Raji (cell line): ENCODE measurements around the gene CTNND2.

Experiments
- POLR2A ChIP-seq: IDR thresholded peaks from 2 replicates; pipeline ENCODE4 v1.6.1; 2011; ENCODE audit warnings: low read depth, low read length, control low read depth; ENCODE audit not compliant: insufficient read depth

Gene CTNND2

DNA sequence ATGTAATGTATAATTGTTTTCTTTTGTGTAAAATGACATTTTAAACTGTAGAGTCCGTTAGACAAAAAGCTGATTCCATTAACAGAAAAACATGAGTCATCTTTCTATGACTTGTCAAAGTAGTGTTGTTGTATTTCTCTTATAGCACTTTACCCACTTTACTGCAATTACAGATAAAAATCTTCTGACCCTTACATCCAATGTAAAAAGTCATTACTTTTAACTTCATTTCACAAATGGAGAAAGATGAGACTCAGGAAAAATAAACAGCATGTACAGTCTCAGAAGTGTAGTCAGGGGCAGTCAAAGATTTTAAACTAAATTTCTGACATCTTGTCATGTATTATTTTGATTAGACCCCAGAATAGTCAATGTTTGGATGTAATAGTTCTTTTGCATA is 146.6 kb downstream of the CTNND2 start:
- TF ChIP-seq POLR2A, result no peak

DNA sequence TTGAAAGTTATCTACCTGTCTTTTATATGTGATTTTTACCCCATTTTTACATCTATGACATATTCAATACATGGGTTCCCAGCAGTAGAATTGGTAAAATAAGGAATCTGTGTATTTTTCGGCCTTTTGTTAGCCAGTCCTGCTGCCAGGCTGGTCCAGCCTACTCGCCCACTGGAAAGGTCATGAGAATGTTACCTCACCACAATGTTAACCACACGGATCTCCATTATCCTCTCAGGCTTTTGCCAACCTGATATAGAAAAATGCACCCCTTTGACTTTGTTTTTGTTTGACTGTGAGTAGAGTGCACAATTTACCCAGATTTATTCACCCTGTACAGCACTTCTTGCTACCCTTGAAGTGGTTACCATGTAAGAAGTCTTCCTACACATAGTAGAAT is 167.2 kb downstream of the CTNND2 start:
- no peak for TF ChIP-seq POLR2A

DNA sequence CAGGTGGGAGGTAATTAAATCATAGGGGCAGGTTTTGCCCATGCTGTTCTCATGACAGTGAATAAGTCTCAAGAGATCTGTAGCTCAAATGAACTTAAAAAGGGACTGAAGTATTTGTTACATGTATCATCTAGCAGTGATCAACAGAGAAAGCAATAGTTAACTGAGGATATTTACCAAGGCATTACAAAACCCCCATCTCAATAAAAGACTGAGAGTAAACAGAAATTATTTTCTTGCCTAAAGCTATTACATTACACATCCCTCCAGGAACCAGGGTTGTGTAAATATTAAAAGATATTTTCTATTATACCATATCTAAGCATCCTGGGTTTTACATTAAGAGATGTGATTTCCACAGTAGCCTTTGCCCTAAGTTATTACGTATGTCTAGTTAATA is 169.9 kb downstream of the CTNND2 start:
- TF ChIP-seq POLR2A, result no peak

- no peak for TF ChIP-seq POLR2A
Measured at GRCh38 chr5:11733840-11734192, 170.4 kb downstream of the CTNND2 start.

DNA sequence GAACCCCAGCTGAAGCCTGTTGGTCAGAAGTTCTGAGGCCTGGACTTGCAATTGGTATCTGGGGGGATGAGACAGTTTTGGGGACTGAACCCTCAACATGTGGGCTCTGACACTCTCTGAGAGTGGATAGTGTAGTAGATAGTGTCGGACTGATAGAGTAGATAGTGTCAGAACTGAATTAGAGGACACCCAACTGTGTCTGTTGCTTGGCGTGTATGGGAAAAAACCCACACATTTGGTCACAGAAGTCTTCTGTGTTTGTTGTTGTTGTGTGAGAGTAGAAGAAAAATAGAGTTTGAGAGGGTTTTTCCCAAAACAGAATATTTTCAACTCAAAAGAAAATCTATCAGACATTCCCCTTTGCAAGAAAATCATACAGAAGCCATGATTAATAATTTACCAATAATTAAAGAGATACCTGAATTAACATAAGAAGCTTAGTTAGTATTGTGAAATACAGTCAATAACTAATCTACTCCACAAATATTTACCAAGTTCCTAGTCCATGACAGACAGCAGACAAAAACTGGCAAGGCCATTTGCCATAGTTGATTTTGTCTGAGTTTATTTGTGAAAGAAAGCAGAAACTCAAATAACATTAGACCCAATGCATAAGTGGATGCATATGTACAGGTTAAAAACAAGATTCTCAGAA is 170.9 kb downstream of the CTNND2 start:
- no peak for TF ChIP-seq POLR2A

DNA sequence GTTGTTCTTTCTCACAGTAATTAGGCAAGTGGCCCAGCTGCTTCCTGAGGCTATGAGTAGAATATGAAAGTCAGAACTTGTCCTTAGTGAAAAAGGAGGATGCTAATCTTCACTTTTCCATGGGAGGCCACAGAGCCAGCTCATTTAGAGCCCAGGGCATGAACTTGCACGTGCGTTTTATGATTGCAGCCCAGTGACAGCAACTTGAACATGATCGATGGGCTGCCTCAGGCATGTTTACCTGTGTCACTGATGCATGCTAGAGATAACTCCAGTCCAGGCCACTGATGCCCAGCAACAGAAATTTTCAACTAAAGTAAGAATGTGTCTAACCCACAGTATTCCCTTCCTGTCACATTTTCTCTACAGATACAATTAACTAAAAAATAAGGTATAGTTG is 179.3 kb downstream of the CTNND2 start:
- no peak for TF ChIP-seq POLR2A

DNA sequence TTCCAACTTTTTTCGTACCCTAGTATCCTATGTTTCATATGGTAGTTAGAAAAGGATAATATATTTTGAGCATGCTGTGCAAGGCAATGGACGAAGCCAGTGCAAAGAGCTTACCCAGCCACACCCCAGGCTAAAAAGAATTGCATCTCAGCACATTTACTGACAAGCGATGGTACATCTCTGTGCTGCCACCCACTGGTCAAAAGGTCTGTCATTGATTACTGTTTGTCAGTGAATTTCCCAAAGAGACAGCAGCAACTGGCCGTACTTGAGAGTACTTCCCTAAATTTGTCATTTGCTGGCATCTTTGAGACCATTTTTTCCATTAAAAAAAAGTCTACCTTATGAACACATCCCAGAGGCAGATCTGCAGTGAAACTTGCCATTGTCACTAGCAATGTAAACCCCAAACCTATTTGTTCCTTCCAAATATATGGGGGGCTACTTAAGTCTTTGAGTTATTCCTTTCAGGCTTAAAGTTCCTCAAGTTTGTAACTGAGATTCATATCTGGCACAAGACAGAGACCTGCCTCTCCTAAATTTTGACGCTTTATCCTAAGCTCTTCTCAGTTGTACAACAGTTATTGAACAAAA is 184.3 kb downstream of the CTNND2 start:
- TF ChIP-seq POLR2A, result no peak

DNA sequence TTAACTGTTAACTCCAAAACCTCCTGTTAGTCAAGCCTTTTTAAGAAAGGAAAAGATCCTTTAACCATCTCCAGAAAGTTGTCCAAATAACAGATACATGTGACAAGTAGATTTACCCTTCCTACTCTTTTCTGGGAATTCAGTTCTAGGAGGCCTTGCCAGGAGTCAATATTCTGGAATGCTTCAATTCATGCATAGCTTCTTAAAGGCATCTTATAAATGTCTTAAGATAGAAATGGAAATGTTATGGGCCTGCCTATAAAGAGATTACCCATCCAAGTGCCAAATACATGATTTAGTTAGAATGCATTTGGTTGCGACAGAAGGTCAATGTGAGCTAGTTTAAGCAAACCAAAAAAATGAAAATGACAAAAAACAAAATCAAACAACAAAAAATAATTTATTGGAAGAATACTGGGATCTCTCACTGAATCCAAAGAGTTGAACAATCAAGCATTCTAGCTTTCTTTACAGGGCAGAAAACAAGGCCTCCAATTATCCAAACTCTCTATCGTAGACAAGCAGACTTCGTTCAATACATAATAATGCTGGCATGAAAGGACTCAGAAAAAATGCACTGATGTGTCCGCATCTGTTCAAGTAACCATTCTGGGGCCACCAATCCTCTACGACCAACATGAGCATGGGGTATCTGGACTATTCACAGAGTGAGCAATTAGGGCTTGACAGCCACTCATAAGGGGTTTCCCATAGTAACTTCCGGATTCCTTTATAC is 188.6 kb downstream of the CTNND2 start:
- no peak for TF ChIP-seq POLR2A

DNA sequence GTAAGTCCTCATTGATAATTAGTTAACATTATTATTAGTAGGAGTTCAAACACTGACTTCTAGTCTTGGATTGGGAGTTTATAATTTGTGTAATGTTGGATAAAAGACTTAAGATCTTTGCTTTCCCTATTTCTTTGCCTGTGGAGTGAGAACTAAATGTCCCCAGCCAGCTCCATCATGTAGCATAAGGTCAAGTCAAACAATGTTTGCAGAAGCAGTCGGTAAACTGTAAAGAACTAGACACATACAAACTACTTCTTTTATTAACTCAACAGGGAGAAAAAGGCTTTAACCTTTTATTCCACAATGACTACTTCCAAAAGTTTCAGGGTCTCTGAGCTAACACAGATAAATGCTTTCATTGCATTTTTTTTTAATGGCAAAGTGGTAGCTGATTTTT is 192.3 kb downstream of the CTNND2 start:
- no peak for TF ChIP-seq POLR2A

DNA sequence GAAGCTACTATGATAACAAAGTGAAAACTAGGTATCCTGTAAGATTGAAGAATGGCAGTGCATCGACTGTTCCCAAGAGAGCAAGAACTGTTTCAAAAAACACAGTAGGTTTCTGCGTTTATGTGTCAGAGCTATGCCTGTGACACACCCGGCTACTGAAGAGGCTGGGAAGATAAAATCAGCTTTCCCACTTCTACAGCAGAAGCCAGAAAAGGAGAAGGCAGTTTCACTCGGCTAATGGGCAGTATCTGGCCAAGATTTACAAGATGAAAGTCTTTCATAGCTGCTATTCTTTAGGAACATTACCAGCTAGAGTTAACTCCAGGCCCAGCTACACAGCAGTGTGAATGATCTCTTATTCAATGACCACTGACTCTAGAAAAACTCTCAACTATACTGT is 195.2 kb downstream of the CTNND2 start:
- TF ChIP-seq POLR2A, result no peak

GRCh38 chr5:11704916-11705315 is 199.3 kb downstream of the CTNND2 start:
- TF ChIP-seq POLR2A, result no peak

GRCh38 chr5:11700391-11700790 is 203.9 kb downstream of the CTNND2 start:
- TF ChIP-seq POLR2A, result no peak

DNA sequence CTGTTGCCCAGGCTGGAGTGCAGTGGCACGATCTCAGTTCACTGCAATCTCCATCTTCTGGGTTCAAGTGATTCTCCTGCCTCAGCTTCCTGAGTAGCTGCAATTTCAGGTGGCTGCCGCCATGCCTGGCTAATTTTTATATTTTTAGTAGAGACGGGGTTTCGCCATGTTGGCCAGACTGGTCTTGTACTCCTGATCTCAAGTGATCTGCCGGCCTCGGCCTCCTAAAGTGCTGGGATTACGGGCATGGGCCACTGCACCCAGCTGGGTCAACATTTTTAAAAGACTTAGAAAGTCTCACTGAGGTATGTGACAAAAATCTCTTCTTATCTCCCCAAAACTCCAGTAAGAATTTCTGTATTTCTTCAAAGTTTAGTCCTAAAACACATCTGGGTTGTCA is 211.6 kb downstream of the CTNND2 start:
- no peak for TF ChIP-seq POLR2A

- no peak for TF ChIP-seq POLR2A
Measured at GRCh38 chr5:11687498-11687897, 216.7 kb downstream of the CTNND2 start.

GRCh38 chr5:11684607-11685006 is 219.6 kb downstream of the CTNND2 start:
- TF ChIP-seq POLR2A, result no peak

- no peak for TF ChIP-seq POLR2A
Measured at GRCh38 chr5:11683666-11684065, 220.6 kb downstream of the CTNND2 start.
